ENCODE data around the gene CD59.

The CD59 gene

GRCh38 chr11:33769542-33769941, 33.3 kb upstream of the CD59 start:
- DNase-seq (ENCODE audit: low spot score in 2 of 2) (no peak), ATAC-seq (ENCODE audit: low read depth) (no peak)
- H3K36me3 Mint-ChIP-seq = peaks cover 37% of the 10 kb centered on the region
- H3K4me1 Mint-ChIP-seq = peaks cover 29% of the 10 kb centered on the region
- H3K27me3 Mint-ChIP-seq = no peaks in the 10 kb centered on the region
- H3K27ac Mint-ChIP-seq = no peak overlapping the region
- H3K4me3 Mint-ChIP-seq = no peak overlapping the region
- H3K9me3 Mint-ChIP-seq = no peaks in the 10 kb centered on the region

GRCh38 chr11:33767624-33768023, 31.4 kb upstream of the CD59 start:
- Mint-ChIP-seq H3K36me3 (peaks cover 48% of the 10 kb centered on the region), H3K27me3 (no peaks in the 10 kb centered on the region)
- no peak for ATAC-seq (ENCODE audit: low read depth)

GRCh38 chr11:33766085-33766484, 29.9 kb upstream of the CD59 start:
- no peak for ATAC-seq (ENCODE audit: low read depth)
- Mint-ChIP-seq H3K27me3 (no peaks in the 10 kb centered on the region), H3K36me3 (peaks cover 51% of the 10 kb centered on the region), H3K4me3 (no peak overlapping the region), H3K27ac (no peak overlapping the region), H3K4me1 (peaks cover 13% of the 10 kb centered on the region), H3K9me3 (no peaks in the 10 kb centered on the region)
- no peak for DNase-seq (ENCODE audit: low spot score in 2 of 2)

More at GRCh38 chr11:33767624-33768023, 31.4 kb upstream of the CD59 start:
- H3K4me1 Mint-ChIP-seq = peaks cover 21% of the 10 kb centered on the region
- H3K27ac Mint-ChIP-seq = no peak overlapping the region
- H3K4me3 Mint-ChIP-seq = no peak overlapping the region
- no peaks in the 10 kb centered on the region for H3K9me3 Mint-ChIP-seq
- no peak for DNase-seq (ENCODE audit: low spot score in 2 of 2)

GRCh38 chr11:33761471-33761870, 25.2 kb upstream of the CD59 start:
- Mint-ChIP-seq H3K4me1 (peaks cover 8% of the 10 kb centered on the region), H3K36me3 (peaks cover 50% of the 10 kb centered on the region), H3K9me3 (peaks cover 2% of the 10 kb centered on the region), H3K27me3 (no peaks in the 10 kb centered on the region), H3K27ac (no peak overlapping the region), H3K4me3 (no peak overlapping the region)
- no peak for ATAC-seq (ENCODE audit: low read depth)
- DNase-seq (ENCODE audit: low spot score in 2 of 2) = no peak

- peaks cover 15% of the 10 kb centered on the region for H3K36me3 Mint-ChIP-seq
- H3K27me3 Mint-ChIP-seq = no peaks in the 10 kb centered on the region
- H3K27ac Mint-ChIP-seq = no peak overlapping the region
- no peak for DNase-seq (ENCODE audit: low spot score in 2 of 2)
- no peaks in the 10 kb centered on the region for H3K4me1 Mint-ChIP-seq
- H3K4me3 Mint-ChIP-seq = no peak overlapping the region
- no peak for ATAC-seq (ENCODE audit: low read depth)
- H3K9me3 Mint-ChIP-seq = no peaks in the 10 kb centered on the region
Measured at GRCh38 chr11:33753304-33753967, 17.2 kb upstream of the CD59 start.

GRCh38 chr11:33751878-33752277, 15.7 kb upstream of the CD59 start:
- Mint-ChIP-seq H3K9me3 (no peaks in the 10 kb centered on the region), H3K4me1 (no peaks in the 10 kb centered on the region), H3K27me3 (no peaks in the 10 kb centered on the region), H3K36me3 (peaks cover 15% of the 10 kb centered on the region), H3K4me3 (no peak overlapping the region), H3K27ac (no peak overlapping the region)
- DNase-seq (ENCODE audit: low spot score in 2 of 2) = no peak
- no peak for ATAC-seq (ENCODE audit: low read depth)

GRCh38 chr11:33747979-33748378, 11.8 kb upstream of the CD59 start:
- peaks cover 8% of the 10 kb centered on the region for H3K36me3 Mint-ChIP-seq
- no peaks in the 10 kb centered on the region for H3K4me1 Mint-ChIP-seq
- no peak for DNase-seq (ENCODE audit: low spot score in 2 of 2)
- H3K9me3 Mint-ChIP-seq = no peaks in the 10 kb centered on the region
- no peak for ATAC-seq (ENCODE audit: low read depth)
- H3K4me3 Mint-ChIP-seq = no peak overlapping the region
- no peak overlapping the region for H3K27ac Mint-ChIP-seq
- no peaks in the 10 kb centered on the region for H3K27me3 Mint-ChIP-seq

- ATAC-seq (ENCODE audit: low read depth) (no peak), DNase-seq (ENCODE audit: low spot score in 2 of 2) (no peak)
- no peak overlapping the region for H3K4me3 Mint-ChIP-seq
- H3K36me3 Mint-ChIP-seq = peaks cover under 1% of the 10 kb centered on the region
- H3K27ac Mint-ChIP-seq = no peak overlapping the region
- H3K27me3 Mint-ChIP-seq = no peaks in the 10 kb centered on the region
- H3K4me1 Mint-ChIP-seq = no peaks in the 10 kb centered on the region
- no peaks in the 10 kb centered on the region for H3K9me3 Mint-ChIP-seq
Measured at GRCh38 chr11:33743291-33743690, 7.1 kb upstream of the CD59 start.

- Mint-ChIP-seq H3K4me3 (no peak overlapping the region), H3K36me3 (no peaks in the 10 kb centered on the region), H3K4me1 (no peaks in the 10 kb centered on the region), H3K9me3 (no peaks in the 10 kb centered on the region), H3K27ac (peak overlapping the region; percentile 18), H3K27me3 (no peaks in the 10 kb centered on the region)
- ATAC-seq (ENCODE audit: low read depth) = peak; percentile 69
- no peak for DNase-seq (ENCODE audit: low spot score in 2 of 2)
Measured at GRCh38 chr11:33742249-33742851, 6.1 kb upstream of the CD59 start.

- Mint-ChIP-seq H3K9me3 (no peaks in the 10 kb centered on the region), H3K4me1 (no peaks in the 10 kb centered on the region), H3K4me3 (no peak overlapping the region), H3K36me3 (no peaks in the 10 kb centered on the region), H3K27me3 (no peaks in the 10 kb centered on the region), H3K27ac (peak overlapping the region; percentile 18)
- ATAC-seq (ENCODE audit: low read depth) (no peak), DNase-seq (ENCODE audit: low spot score in 2 of 2) (no peak)
Measured at GRCh38 chr11:33741806-33742205, 5.6 kb upstream of the CD59 start.

GRCh38 chr11:33737362-33737821, 1.2 kb upstream of the CD59 start:
- Mint-ChIP-seq H3K27me3 (no peaks in the 10 kb centered on the region), H3K9me3 (no peaks in the 10 kb centered on the region), H3K27ac (no peak overlapping the region), H3K36me3 (no peaks in the 10 kb centered on the region), H3K4me1 (peaks cover 23% of the 10 kb centered on the region), H3K4me3 (no peak overlapping the region)
- DNase-seq (ENCODE audit: low spot score in 2 of 2) = no peak
- ATAC-seq (ENCODE audit: low read depth) = no peak

- ATAC-seq (ENCODE audit: low read depth) = peak; percentile 66
- DNase-seq (ENCODE audit: low spot score in 2 of 2) = peak; percentile 37 to 57
- H3K9me3 Mint-ChIP-seq = no peaks in the 10 kb centered on the region
- H3K4me1 Mint-ChIP-seq = peaks cover 29% of the 10 kb centered on the region
- no peaks in the 10 kb centered on the region for H3K36me3 Mint-ChIP-seq
- peak overlapping the region; percentile 90 for H3K4me3 Mint-ChIP-seq
- peak overlapping the region; percentile 85 for H3K27ac Mint-ChIP-seq
- H3K27me3 Mint-ChIP-seq = no peaks in the 10 kb centered on the region
Measured at GRCh38 chr11:33735271-33736147, 714 bp downstream of the CD59 start.

- ATAC-seq (ENCODE audit: low read depth) (no peak), DNase-seq (ENCODE audit: low spot score in 2 of 2) (no peak)
- Mint-ChIP-seq H3K36me3 (no peaks in the 10 kb centered on the region), H3K4me1 (peaks cover 29% of the 10 kb centered on the region), H3K4me3 (peak overlapping the region; percentile 90), H3K27ac (peak overlapping the region; percentile 85), H3K9me3 (no peaks in the 10 kb centered on the region), H3K27me3 (no peaks in the 10 kb centered on the region)
Measured at GRCh38 chr11:33734441-33735270, 1.6 kb downstream of the CD59 start.
